Activated naive CD4-positive, alpha-beta T cell treated with anti-CD3 and anti-CD28 coated beads for 36 hours (primary cell): Measurements from ENCODE around the gene CD109. TPM values are rescaled to one million over a fixed set of nuclear protein-coding genes. Genes with fewer than 3 reads are reported as not detected.

Source experiments
- total RNA-seq, 2 experiments: library from RNA; stranded (reverse); gene quantifications; one replicate each; pipeline ENCODE4 v1.2.3, GENCODE V29; 2021

CD109 gene
- total RNA-seq, 2 experiments from 2014 or later: 6.7 to 7.6 TPM

Other genes with a start within 250 kb of the CD109 start
- gene CGAS, start 243.9 kb upstream of the CD109 start, total RNA-seq: 10 to 100 TPM; 17.4 to 17.8 TPM
- gene MTO1, start 234.5 kb upstream of the CD109 start, total RNA-seq: 10 to 100 TPM; 38.7 to 47.1 TPM
- gene EEF1A1, start 175.2 kb upstream of the CD109 start, total RNA-seq: over 10,000 TPM; 18,342 to 18,732 TPM
- 1 to 10 TPM; 1.7 to 2.0 TPM for gene SLC17A5, start 42.2 kb upstream of the CD109 start, total RNA-seq